GM18505 (cell line): ENCODE data around the gene NCDN.
A peak's percentile ranks its signal among the peaks of the same experiment; 100 is the strongest.

Experiments
- ATAC-seq: cut with Tn5 transposase; IDR thresholded peaks from one replicate; pipeline ENCODE4 v1.9.1; 2021; ENCODE audit not compliant: unreplicated experiment
- POLR2A ChIP-seq: IDR thresholded peaks from 4 replicates; pipeline ENCODE4 v1.6.1; 2011; ENCODE audit warnings: borderline replicate concordance; ENCODE audit not compliant: insufficient read depth, insufficient read length; ENCODE audit errors: extremely low read depth

NCDN gene, protein sequence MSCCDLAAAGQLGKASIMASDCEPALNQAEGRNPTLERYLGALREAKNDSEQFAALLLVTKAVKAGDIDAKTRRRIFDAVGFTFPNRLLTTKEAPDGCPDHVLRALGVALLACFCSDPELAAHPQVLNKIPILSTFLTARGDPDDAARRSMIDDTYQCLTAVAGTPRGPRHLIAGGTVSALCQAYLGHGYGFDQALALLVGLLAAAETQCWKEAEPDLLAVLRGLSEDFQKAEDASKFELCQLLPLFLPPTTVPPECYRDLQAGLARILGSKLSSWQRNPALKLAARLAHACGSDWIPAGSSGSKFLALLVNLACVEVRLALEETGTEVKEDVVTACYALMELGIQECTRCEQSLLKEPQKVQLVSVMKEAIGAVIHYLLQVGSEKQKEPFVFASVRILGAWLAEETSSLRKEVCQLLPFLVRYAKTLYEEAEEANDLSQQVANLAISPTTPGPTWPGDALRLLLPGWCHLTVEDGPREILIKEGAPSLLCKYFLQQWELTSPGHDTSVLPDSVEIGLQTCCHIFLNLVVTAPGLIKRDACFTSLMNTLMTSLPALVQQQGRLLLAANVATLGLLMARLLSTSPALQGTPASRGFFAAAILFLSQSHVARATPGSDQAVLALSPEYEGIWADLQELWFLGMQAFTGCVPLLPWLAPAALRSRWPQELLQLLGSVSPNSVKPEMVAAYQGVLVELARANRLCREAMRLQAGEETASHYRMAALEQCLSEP

DNA sequence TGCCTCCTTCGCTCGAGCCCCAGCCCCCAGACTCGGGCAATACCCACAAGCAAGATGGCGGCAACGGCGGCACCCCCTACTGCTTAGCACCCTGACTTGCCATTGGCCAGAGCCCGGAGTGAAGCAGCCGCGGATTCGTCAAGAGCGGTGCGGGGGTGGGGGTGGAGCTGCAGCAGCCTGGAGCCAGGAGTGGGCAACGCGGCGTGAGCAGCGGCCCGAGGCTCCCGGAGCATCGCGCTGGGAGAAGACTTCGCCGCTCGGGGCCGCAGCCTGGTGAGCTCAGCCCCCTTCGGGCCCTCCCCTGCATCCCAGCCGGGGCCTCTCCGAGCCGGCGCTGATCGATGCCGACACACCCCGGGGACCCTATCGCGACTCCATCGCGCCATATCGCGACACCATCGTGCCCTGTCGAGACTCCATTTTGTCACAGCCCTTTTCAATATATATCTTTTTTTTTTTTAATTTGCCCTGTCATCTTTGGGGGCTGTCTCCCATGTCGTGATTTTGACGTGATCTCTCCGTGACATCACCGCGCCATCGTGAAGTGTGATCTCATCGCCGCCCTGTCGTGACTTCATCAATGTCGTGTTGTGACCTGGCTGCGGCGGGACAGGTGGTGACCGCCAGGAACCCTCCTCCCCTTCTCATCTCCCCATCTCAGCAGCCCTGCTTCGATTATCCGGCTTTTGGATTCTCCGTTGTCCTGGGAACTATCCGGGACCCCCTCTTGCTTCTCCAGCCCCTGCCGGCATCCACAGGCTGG is at the start of gene NCDN:
Gene NCDN, plus strand, starts transcription at position 189 of the 763 bp plus-strand sequence. Its CDS starts 392 bp downstream, at position 581.
- TF ChIP-seq POLR2A = peak; percentile 92
- peak; percentile 72 for ATAC-seq

DNA sequence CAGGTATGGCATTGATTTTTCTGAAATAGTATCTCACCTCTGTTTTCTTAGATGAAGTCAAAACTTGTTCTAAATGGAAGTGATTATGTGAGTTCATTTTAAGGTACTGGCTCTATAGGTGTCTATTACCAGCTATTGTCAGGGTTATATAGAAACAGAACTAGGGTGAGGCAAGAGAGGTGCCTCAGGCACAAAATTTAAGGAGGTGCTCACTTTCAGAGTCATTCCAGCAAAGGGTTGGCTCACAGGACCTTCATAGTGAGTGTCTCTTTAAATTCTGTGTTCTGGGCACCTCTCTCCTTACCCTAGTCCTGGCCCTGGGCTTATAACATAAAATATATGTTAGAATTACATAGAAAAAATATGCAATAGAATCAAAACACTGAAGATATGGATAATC is 49.7 kb upstream of the NCDN start:
- no peak for TF ChIP-seq POLR2A
- no peak for ATAC-seq

DNA sequence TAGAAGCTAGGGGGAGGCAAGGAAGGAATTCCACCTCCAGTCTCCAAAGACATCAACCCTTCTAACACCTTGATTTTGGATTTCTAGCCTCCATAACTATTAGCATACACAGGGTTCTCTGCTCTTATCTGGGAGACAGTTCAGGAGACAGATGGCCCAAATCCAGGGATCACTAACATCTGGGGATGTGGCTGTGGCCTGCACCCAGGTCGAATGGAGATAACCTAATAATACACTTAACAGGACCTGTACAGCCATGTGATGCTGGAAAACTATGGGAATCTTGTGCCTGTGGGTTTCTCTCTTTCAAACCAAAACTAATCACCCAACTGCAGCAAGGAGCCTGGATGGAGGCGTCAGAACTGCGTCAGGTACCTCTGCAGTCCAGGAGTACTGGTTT is 48.0 kb upstream of the NCDN start:
- TF ChIP-seq POLR2A = no peak
- no peak for ATAC-seq

DNA sequence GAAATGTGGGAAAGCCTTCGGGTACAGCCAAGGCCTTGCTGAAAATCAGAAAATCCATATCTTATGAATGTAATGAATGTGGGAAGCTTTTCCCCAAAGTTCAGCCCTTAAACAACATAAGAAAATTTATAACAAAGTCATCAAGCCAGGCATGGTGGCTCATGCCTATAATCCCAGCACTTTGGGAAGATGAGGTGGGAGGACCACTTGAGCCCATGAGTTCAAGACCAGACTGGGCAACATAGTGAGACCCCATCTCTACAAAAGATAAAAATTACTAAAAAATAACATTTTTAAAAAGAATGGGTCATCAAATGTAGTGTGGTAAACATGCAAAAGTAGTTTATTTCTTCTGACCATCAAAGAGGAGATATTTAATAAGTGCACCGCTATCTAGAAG is 46.3 kb upstream of the NCDN start:
- ATAC-seq = no peak
- no peak for TF ChIP-seq POLR2A

DNA sequence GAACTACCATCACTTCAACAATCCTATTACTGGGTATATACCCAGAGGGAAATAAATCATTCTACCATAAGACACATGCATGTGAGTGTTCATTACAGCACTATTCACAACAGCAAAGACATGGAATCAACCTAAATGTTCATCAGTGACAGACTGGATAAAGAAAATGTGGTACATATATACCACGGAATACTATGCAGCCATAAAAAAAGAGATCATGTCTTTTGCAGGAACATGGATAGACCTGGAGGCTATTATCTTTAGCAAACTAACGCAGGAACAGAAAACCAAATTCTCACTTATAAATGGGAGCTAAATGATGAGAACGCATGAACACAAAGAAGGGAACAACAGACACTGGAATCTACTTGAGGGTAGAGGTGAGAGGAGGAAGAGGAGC is 39.4 kb upstream of the NCDN start:
- ATAC-seq = no peak

DNA sequence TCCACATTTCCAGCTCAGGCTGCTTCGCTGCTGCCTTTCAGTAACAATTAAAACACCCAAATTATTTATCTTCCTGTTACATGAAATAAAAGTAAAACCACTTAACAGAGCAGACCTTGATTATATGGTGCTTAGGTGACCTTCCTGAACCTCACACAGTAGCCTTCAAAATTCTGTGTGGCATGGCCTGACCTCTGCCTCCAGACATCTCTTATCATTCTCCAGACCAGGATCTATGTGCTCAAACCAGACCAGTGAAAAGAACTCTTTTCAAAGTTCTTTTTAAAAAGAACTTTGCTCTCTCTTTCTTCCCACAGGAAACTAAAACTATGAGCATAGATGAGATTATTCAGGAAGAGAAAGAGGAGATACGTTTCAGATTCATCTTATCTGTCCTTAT is 38.2 kb upstream of the NCDN start:
- no peak for TF ChIP-seq POLR2A
- no peak for ATAC-seq

More for the DNA sequence above, 39.4 kb upstream of the NCDN start:
- TF ChIP-seq POLR2A = no peak

DNA sequence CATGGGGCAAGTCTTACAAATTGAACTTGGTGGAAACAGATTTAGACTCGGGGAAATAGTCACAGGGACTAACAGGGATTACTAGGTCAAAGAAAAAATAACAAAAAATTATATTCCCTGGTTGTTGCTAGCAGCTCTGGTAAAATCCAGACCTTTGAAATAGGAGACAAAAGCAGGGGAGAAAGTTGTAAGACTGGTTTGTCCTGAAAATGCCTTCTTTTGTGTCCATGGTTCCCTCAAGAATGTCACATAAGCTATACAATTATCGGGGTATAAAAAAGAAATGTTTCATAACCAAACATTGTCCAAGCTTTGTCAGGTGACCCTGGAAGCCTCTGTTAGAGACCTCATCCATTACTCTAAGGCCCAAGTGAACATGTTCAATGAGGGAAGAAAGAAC is 33.5 kb upstream of the NCDN start:
- ATAC-seq = no peak
- no peak for TF ChIP-seq POLR2A

DNA sequence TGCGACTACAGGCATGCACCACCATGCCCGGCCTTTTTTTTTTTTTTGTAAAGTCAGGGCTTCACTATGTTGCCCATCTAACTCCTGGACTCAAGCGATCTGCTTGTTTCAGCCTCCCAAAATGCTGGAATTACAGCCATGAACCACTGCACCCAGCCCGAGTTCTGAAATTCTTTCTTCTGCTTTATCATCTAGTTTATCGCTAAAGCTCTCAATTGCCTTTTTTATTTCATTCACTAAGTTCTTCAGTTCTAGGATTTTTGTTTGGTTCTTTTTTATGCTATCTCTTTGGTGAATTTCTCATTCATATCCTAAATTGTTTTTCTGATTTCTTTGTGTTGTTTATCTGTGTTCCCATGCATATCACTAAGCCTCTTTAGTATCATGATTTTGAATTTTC is 27.4 kb upstream of the NCDN start:
- TF ChIP-seq POLR2A = no peak
- no peak for ATAC-seq

DNA sequence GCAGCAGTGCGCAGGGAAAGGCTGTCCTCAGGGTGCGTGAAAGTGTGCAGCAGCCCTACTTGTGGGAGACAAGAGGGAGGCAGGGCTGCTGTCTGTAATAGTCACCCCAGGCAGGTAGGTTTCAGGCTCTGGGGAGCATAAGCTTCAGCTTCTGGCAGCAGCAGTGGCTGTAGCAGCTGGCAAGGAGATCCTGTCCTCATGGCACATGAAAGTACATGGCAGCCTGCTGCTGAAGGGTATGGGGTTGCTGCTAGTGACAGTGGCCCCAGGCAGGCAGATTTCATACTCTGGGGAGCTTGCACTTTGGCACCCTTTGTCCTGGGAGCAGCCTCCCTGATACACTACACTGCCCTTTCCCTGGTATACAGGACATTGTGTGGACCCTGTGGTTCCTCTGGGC is 26.7 kb upstream of the NCDN start:
- no peak for TF ChIP-seq POLR2A
- no peak for ATAC-seq

DNA sequence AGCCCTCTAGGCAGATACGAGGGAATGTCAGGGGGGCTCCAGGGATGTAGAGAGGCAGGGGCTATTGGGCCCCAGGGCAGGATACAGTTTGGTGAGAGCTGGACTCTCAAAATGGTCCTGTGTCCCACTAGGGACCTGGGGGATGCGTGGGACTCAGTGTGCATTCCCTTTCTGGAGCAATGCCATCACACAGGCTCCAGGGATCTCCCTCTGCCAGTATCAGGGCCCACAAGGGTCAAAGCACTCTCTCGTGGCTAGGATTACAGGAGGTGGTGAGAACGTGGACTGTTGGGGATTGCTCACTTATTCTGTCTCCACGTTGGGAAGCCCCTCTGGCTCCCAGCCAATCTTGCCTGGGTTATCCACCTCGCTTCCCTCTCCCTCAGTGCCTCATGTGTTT is 26.2 kb upstream of the NCDN start:
- no peak for TF ChIP-seq POLR2A
- no peak for ATAC-seq

DNA sequence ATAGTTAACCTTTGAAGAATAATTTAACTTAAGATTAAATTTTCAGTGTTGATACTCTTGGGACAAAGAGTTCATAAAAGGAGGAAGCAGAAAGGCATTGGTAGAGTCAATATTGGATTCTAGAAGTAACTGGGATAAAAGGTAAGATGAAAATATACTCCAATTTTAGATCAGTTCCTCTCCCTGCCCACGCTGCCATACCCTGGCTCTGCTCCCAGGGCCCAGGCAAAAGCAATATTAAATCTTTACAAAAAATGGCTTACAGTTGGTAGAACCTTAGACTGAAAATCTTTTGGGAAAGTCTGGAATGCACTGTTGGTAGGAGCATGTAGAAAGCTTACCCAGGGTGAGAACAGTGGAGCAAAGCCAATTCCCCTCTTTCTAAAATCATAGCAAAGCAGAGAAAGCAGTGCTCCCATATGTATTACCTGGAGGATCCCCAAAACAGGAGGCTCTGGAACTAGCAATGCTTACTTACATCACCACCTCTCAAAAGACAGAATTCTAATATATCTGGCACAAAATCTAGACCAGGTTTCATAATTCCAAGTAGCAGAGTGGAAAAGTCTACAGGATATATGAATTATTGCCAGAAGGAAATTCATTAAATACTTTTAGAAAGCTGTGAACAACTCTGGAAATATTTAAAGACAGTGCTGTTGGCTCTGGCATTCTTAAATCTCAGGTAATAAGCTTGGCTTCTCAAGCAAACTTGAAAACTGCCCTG is 24.9 kb upstream of the NCDN start:
- TF ChIP-seq POLR2A = no peak
- no peak for ATAC-seq

DNA sequence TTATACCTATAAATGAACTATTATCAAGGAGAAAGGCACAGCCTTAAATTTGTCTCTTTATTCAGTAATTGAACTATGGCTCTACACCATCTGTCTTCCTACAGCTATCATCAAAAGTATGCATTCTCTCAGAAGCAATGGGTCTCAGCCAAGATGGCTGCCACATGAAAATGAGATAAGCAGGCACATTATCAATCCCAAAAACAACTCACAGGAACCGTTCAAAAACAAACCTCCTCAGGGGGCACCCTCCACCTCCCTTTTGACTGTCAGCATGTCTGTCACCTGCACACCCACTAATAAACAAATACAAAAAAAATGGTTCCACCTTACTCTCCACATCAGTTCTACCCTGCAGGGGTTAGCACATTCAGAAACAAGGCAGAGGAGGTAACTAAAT is 24.0 kb upstream of the NCDN start:
- no peak for ATAC-seq
- no peak for TF ChIP-seq POLR2A

DNA sequence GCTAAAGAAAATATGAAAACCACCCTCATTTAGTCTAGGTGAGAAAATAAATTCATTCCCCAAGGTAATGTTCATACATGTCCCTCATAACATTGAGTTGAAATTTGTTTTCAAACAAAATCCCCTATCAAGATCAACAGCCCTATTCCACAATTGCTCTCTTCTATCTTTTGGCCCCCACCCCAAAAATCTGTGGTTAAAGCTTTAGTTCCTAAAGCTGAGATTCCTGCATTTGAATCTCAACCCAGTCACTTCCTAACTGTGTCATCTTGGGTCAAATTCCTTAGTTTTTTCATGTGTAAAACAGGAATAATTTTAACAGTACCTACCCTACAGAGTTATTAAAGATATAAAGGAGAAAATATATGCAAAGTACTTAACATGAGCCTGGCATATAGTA is 22.4 kb upstream of the NCDN start:
- no peak for TF ChIP-seq POLR2A
- ATAC-seq = no peak
